Sigmoid colon (tissue), 7 donors: ENCODE results near the gene TLCD3A. TPM values are rescaled to one million over a fixed set of nuclear protein-coding genes. Genes with fewer than 3 reads are reported as not detected.
"Not testable (repeated sequence)": the region's sequence is repeated elsewhere in the genome, so short reads cannot be mapped to it uniquely, and the experiment has no call there.

Experiments
- DNase-seq: peaks from one replicate; pipeline ENCODE4 v3.0.0-alpha.2; 2019
- H3K27ac ChIP-seq, 4 donors: fragments of 200-600 bp; sonication (generic); one replicate each; pipeline ENCODE4 v1.5.1; 2016 to 2019; ENCODE audit warnings: mild to moderate bottlenecking in 1 of 4
- H3K27me3 ChIP-seq, 3 donors: fragments of 200-600 bp; sonication (generic); one replicate each; pipeline ENCODE4 v1.5.1; 2019; ENCODE audit warnings: mild to moderate bottlenecking in 1 of 3
- H3K36me3 ChIP-seq, 4 donors: fragments of 200-600 bp; sonication (generic); one replicate each; pipeline ENCODE4 v1.5.1; 2016 to 2019
- H3K4me1 ChIP-seq, 4 donors: fragments of 200-600 bp; sonication (generic); one replicate each; pipeline ENCODE4 v1.5.1; 2017 to 2019
- H3K4me3 ChIP-seq, 4 donors: fragments of 200-600 bp; sonication (generic); one replicate each; pipeline ENCODE4 v1.5.1; 2017 to 2019; ENCODE audit warnings: mild to moderate bottlenecking in 2 of 4, moderate library complexity in 1 of 4
- H3K9me3 ChIP-seq, 4 donors: fragments of 200-600 bp in 3 of 4; sonication (generic) in 3 of 4; one replicate each; pipeline versions ENCODE4 v1.5.1 to v1.6.1; 2013 to 2019
- CTCF ChIP-seq, 4 experiments: fragments of 450-650 bp in 3 of 4; fragments of 200-600 bp in 1 of 4; IDR thresholded peaks; one replicate each; pipeline ENCODE4 v1.5.1; 2016 to 2019; ENCODE audit warnings: antibody characterized with exemption in 4 of 4, mild to moderate bottlenecking in 3 of 4, moderate library complexity in 2 of 4
- EP300 ChIP-seq, 4 donors: sonication (generic); formaldehyde crosslinking; IDR thresholded peaks; one replicate each; pipeline ENCODE4 v1.6.1; 2017; ENCODE audit warnings: antibody characterized with exemption in 4 of 4
- POLR2A ChIP-seq, 2 donors: fragments of 450-650 bp; IDR thresholded peaks; one replicate each; pipeline ENCODE4 v1.6.1; 2016; ENCODE audit warnings: antibody characterized with exemption in 2 of 2, mild to moderate bottlenecking in 2 of 2, moderate library complexity in 2 of 2
- POLR2AphosphoS5 ChIP-seq, 4 donors: sonication (generic); formaldehyde crosslinking; IDR thresholded peaks; one replicate each; pipeline ENCODE4 v1.6.1; 2017; ENCODE audit warnings: antibody characterized with exemption in 4 of 4
- WGBS, 2 donors: extraction: QIAGEN DNeasy Blood & Tissue Kit; methylation state at CpG; one replicate each; pipeline ENCODE4 v1.1.7; 2013; 5-methylcytosine and 5-hydroxymethylcytosine counted together
- intact Hi-C: fragments of 100-400 bp; cut with DNase I; formaldehyde crosslinking; loops from one replicate; pipeline ENCODE4 v1.15.1; 2023
- polyA plus RNA-seq, 3 donors: library from polyadenylated mRNA; stranded (reverse); fragments of 200-250 nt; gene quantifications; one replicate each; pipeline ENCODE4 v1.2.3, GENCODE V29; 2013
- total RNA-seq, 4 donors: library from RNA; depleted of rRNA; stranded (reverse); fragments of >200 nt; gene quantifications; one replicate each; pipeline ENCODE4 v1.1.0, GENCODE V29; 2016
- donor health status: healthy with polysubstance abuse.
- donor health status: Bipolar disorder and iron deficiency.
- donor health status: healthy.

The TLCD3A gene
- total and polyA plus RNA-seq, 7 donors, result 1.8 to 10.3 (median 3.8) TPM

GRCh38 chr17:753418-753817 is 21.0 kb downstream of the TLCD3A start:
- Histone ChIP-seq H3K36me3 (peaks cover 0 to 18% (median 4%) of the 10 kb centered on the region in 4 donors), H3K4me3 (no peak overlapping the region), H3K4me1 (peaks cover 0 to 26% (median 19%) of the 10 kb centered on the region in 4 donors), H3K9me3 (no peaks in the 10 kb centered on the region), H3K27me3 (no peaks in the 10 kb centered on the region), H3K27ac (peak overlapping the region in 3 of 4 donors; percentile 37 to 58 (median 55))
- intact Hi-C loops, result loop anchor here (5.0 kb wide), 1 partner anchor 36 kb away; no protein-coding TSS in a partner anchor
- DNase-seq, result no peak
- TF ChIP-seq POLR2AphosphoS5 (IDR thresholded peaks at IDR 0.05), result no peak
- no peak for TF ChIP-seq EP300 (IDR thresholded peaks at IDR 0.05)
- no peak for TF ChIP-seq CTCF (IDR thresholded peaks at IDR 0.05)
- TF ChIP-seq POLR2A (IDR thresholded peaks at IDR 0.05), result no peak
- 80 to 85% methylated on average over 13 of the region's 13 CpGs for WGBS, 2 donors

DNA sequence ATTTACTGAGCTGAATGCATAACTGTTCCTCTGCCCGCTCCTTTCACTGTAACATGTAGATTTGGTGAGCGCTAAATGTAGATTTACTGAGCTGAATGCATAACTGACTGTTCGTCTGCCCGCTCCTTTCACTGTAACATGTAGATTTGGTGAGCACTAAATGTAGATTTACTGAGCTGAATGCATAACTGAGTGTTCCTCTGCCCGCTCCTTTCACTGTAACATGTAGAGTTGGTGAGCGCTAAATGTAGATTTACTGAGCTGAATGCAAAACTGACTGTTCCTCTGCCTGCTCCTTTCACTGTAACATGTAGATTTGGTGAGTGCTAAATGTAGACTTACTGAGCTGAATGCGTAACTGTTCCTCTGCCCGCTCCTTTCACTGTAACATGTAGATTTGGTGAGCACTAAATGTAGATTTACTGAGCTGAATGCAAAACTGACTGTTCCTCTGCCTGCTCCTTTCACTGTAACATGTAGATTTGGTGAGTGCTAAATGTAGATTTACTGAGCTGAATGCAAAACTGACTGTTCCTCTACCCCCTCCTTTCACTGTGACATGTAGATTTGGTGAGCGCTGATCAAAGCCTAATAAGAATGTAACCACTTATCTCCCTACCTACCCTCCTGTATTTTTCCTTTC is 23.0 kb downstream of the TLCD3A start:
- 98% methylated on average over 9 of the region's 9 CpGs for WGBS, 2 donors
- Histone ChIP-seq H3K36me3 (peaks cover 0 to 38% (median 6%) of the 10 kb centered on the region in 4 donors), H3K27ac (peak overlapping the region in 3 of 4 donors; percentile 19 to 65 (median 35)), H3K4me1 (peaks cover 0 to 21% (median 12%) of the 10 kb centered on the region in 4 donors)
- H3K9me3 ChIP-seq, DNase-seq, H3K4me3 ChIP-seq, intact Hi-C loops, H3K27me3 ChIP-seq: not testable (repeated sequence)

GRCh38 chr17:756010-756567 is 23.7 kb downstream of the TLCD3A start:
- Histone ChIP-seq H3K36me3 (peaks cover 0 to 43% (median 6%) of the 10 kb centered on the region in 4 donors), H3K27ac (peak overlapping the region; percentile 11 to 65 (median 27)), H3K4me1 (peaks cover 0 to 15% (median 6%) of the 10 kb centered on the region in 4 donors)
- DNase-seq, H3K27me3 ChIP-seq, H3K4me3 ChIP-seq, H3K9me3 ChIP-seq, intact Hi-C loops: not testable (repeated sequence)
- 81 to 86% methylated on average over 15 of the region's 15 CpGs for WGBS, 2 donors

DNA sequence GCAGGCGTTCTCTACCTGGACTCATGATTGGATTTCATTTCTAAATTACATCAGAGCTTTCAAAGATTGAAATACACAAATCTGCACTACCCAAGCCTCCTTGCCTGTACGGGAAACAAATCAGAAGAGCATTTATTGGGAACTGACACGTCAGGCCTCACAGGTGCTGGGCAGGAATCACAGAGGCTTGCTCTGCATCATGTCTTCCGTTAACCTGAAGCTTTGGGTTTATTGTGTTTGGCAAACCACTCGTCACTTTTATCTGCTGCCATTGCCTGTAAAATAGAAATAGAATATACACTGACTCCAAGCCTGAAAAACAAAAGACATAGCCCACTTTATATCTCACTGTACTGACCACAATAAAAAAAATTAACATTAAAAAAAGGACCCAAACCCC is 27.6 kb downstream of the TLCD3A start:
- intact Hi-C loops, result no loop called here
- DNase-seq, result no peak
- Histone ChIP-seq H3K27ac (peak overlapping the region in 3 of 4 donors; percentile 14 to 57 (median 38)), H3K36me3 (peaks cover 0 to 75% (median 8%) of the 10 kb centered on the region in 4 donors), H3K9me3 (no peaks in the 10 kb centered on the region), H3K4me3 (no peak overlapping the region), H3K4me1 (no peaks in the 10 kb centered on the region), H3K27me3 (no peaks in the 10 kb centered on the region)
- 88 to 92% methylated on average over 5 of the region's 5 CpGs for WGBS, 2 donors
- TF ChIP-seq CTCF (IDR thresholded peaks at IDR 0.05) (no peak), POLR2AphosphoS5 (IDR thresholded peaks at IDR 0.05) (peak in 2 of 4 donors; percentile 18 to 51)

DNA sequence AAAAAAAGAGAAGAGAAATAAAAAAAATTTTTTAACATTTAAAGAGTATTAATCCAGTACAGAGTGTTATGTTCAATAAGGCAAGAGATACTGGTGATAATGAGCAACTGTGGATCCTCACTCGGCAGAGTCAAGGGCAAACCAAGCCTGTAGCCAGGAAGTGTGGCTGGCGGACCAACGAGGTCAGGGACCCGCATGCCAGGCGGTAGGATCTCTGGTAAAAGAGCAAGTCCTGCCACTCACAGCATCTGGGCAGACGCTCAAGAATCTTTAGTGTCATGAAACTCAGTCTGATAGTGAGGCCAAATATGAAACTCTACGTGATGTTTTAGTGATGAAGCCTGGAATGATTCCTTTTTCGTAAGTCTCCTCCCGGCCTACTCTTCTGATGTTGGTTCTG is 28.0 kb downstream of the TLCD3A start:
- no peaks in the 10 kb centered on the region for H3K27me3 ChIP-seq
- WGBS, 2 donors, result 90 to 92% methylated on average over 9 of the region's 9 CpGs
- H3K4me1 ChIP-seq, result no peaks in the 10 kb centered on the region
- H3K4me3 ChIP-seq, result no peak overlapping the region
- intact Hi-C loops, result no loop called here
- DNase-seq, result no peak
- TF ChIP-seq POLR2A (IDR thresholded peaks at IDR 0.05), result no peak
- H3K9me3 ChIP-seq, result no peaks in the 10 kb centered on the region
- peak overlapping the region in 3 of 4 donors; percentile 14 to 57 (median 38) for H3K27ac ChIP-seq
- peaks cover 0 to 79% (median 10%) of the 10 kb centered on the region in 4 donors for H3K36me3 ChIP-seq

GRCh38 chr17:767076-767475 is 34.7 kb downstream of the TLCD3A start:
- H3K27ac ChIP-seq, result peak overlapping the region in 2 of 4 donors; percentile 60 to 76
- no peak for DNase-seq
- H3K36me3 ChIP-seq, result peaks cover 10 to 79% (median 38%) of the 10 kb centered on the region in 4 donors
- 83 to 90% methylated on average over 3 of the region's 3 CpGs for WGBS, 2 donors
- no peaks in the 10 kb centered on the region for H3K9me3 ChIP-seq
- H3K4me3 ChIP-seq, result no peak overlapping the region
- intact Hi-C loops, result no loop called here
- no peaks in the 10 kb centered on the region for H3K27me3 ChIP-seq
- no peaks in the 10 kb centered on the region for H3K4me1 ChIP-seq
- no peak for TF ChIP-seq CTCF (IDR thresholded peaks at IDR 0.05)
